Astrocyte (in vitro differentiated cells and primary cell): ENCODE data around the gene TRIM41. TPM values are rescaled to one million over a fixed set of nuclear protein-coding genes. Genes with fewer than 3 reads are reported as not detected.

Experiments used
- DNase-seq: peaks from one replicate; pipeline ENCODE4 v3.0.0-alpha.2; 2010; ENCODE audit warnings: low read depth
- FAIRE-seq: peaks from 2 replicates; lab custom pipeline; 2011; peaks lifted over from hg19 to GRCh38; lab: Jason Lieb, UNC
- H2AFZ ChIP-seq: 2 replicates; pipeline ENCODE4 v1.6.0; 2012; ENCODE audit warnings: low read depth, low read length, inconsistent platforms
- H3K27ac ChIP-seq: 2 replicates; pipeline ENCODE4 v1.5.1; 2011; ENCODE audit warnings: low read depth, low read length, inconsistent platforms
- H3K27me3 ChIP-seq: 2 replicates; pipeline ENCODE4 v1.6.0; 2011; ENCODE audit warnings: low read length, inconsistent platforms; ENCODE audit not compliant: insufficient read depth
- H3K36me3 ChIP-seq: 2 replicates; pipeline ENCODE4 v1.5.1; 2011; ENCODE audit warnings: low read length, inconsistent platforms; ENCODE audit not compliant: insufficient read depth
- H3K4me1 ChIP-seq: 2 replicates; pipeline ENCODE4 v1.5.1; 2011; ENCODE audit warnings: low read length, inconsistent platforms; ENCODE audit not compliant: insufficient read depth
- H3K4me2 ChIP-seq: 2 replicates; pipeline ENCODE4 v1.6.0; 2012; ENCODE audit warnings: low read length, inconsistent platforms
- H3K4me3 ChIP-seq: 2 replicates; pipeline ENCODE4 v1.5.1; 2011; ENCODE audit warnings: low read depth, mild to moderate bottlenecking, low read length, inconsistent platforms; ENCODE audit not compliant: insufficient read depth
- H3K79me2 ChIP-seq: 2 replicates; pipeline ENCODE4 v1.6.0; 2012; ENCODE audit warnings: mild to moderate bottlenecking, low read length, inconsistent platforms; ENCODE audit not compliant: insufficient read depth
- H3K9ac ChIP-seq: 2 replicates; pipeline ENCODE4 v1.6.0; 2012; ENCODE audit warnings: mild to moderate bottlenecking, low read length, inconsistent platforms
- H3K9me3 ChIP-seq: 2 replicates; pipeline ENCODE4 v1.5.1; 2012; ENCODE audit warnings: low read depth, mild to moderate bottlenecking, low read length, inconsistent platforms; ENCODE audit not compliant: insufficient read depth
- H4K20me1 ChIP-seq: 2 replicates; pipeline ENCODE4 v1.6.0; 2012; ENCODE audit warnings: low read length, inconsistent platforms; ENCODE audit not compliant: insufficient read depth
- H3K27ac Mint-ChIP-seq: one replicate; pipeline ENCODE4 v1.8.0; 2021; ENCODE audit warnings: mild to moderate bottlenecking, mixed read lengths; ENCODE audit not compliant: unreplicated experiment
- H3K27me3 Mint-ChIP-seq: one replicate; pipeline ENCODE4 v1.8.0; 2021; ENCODE audit warnings: low read depth, mixed read lengths; ENCODE audit not compliant: unreplicated experiment
- H3K36me3 Mint-ChIP-seq: one replicate; pipeline ENCODE4 v1.8.0; 2021; ENCODE audit warnings: low read depth, mixed read lengths; ENCODE audit not compliant: unreplicated experiment
- H3K4me1 Mint-ChIP-seq: one replicate; pipeline ENCODE4 v1.8.0; 2021; ENCODE audit warnings: low read depth, mixed read lengths; ENCODE audit not compliant: unreplicated experiment
- H3K4me3 Mint-ChIP-seq: one replicate; pipeline ENCODE4 v1.8.0; 2021; ENCODE audit warnings: mild to moderate bottlenecking, moderate library complexity, mixed read lengths; ENCODE audit not compliant: unreplicated experiment
- H3K9me3 Mint-ChIP-seq: one replicate; pipeline ENCODE4 v1.8.0; 2021; ENCODE audit warnings: mild to moderate bottlenecking, mixed read lengths; ENCODE audit not compliant: unreplicated experiment
- CTCF ChIP-seq: IDR thresholded peaks from 2 replicates; pipeline ENCODE4 v1.5.1; 2011; ENCODE audit warnings: low read depth, mild to moderate bottlenecking, inconsistent platforms, low read length, moderate library complexity; ENCODE audit not compliant: insufficient read depth
- EZH2 ChIP-seq: IDR thresholded peaks from 2 replicates; pipeline ENCODE4 v1.6.1; 2012; ENCODE audit warnings: mild to moderate bottlenecking, low read length, inconsistent platforms; ENCODE audit not compliant: insufficient read depth
- total RNA-seq: library from RNA; stranded (reverse); gene quantifications from 2 replicates; pipeline ENCODE4 v1.2.1, GENCODE V29; 2021

TRIM41 gene
- total RNA-seq, 1 donor from 2014 or later = 20.9 TPM

- Mint-ChIP-seq H3K4me3 (no peak overlapping the region), H3K4me1 (peaks cover under 1% of the 10 kb centered on the region), H3K27ac (peak overlapping the region; percentile 41), H3K27me3 (no peaks in the 10 kb centered on the region), H3K9me3 (no peaks in the 10 kb centered on the region), H3K36me3 (peaks cover 8% of the 10 kb centered on the region)
- H3K9me3 ChIP-seq = no peaks in the 10 kb centered on the region
- no peak overlapping the region for H2AFZ ChIP-seq
- H3K27me3 ChIP-seq = no peaks in the 10 kb centered on the region
- no peaks in the 10 kb centered on the region for H3K4me1 ChIP-seq
- H3K27ac ChIP-seq = no peak overlapping the region
- no peak for FAIRE-seq
- peaks cover 8% of the 10 kb centered on the region for H3K79me2 ChIP-seq
- H4K20me1 ChIP-seq = peaks cover 50% of the 10 kb centered on the region
- no peak for TF ChIP-seq CTCF
- TF ChIP-seq EZH2 = no peak
- H3K4me3 ChIP-seq = no peak overlapping the region
- H3K36me3 ChIP-seq = peaks cover 27% of the 10 kb centered on the region
- no peak overlapping the region for H3K4me2 ChIP-seq
- no peak overlapping the region for H3K9ac ChIP-seq
- DNase-seq = no peak
Observed at GRCh38 chr5:181231432-181231831, 8.4 kb downstream of the TRIM41 start.

- no peaks in the 10 kb centered on the region for H3K9me3 ChIP-seq
- peaks cover 20% of the 10 kb centered on the region for H3K36me3 Mint-ChIP-seq
- no peak overlapping the region for H3K9ac ChIP-seq
- peaks cover 8% of the 10 kb centered on the region for H3K4me1 Mint-ChIP-seq
- FAIRE-seq = no peak
- no peak for DNase-seq
- no peak overlapping the region for H3K27ac Mint-ChIP-seq
- no peak overlapping the region for H3K27ac ChIP-seq
- H3K4me1 ChIP-seq = no peaks in the 10 kb centered on the region
- H4K20me1 ChIP-seq = peaks cover 62% of the 10 kb centered on the region
- H3K9me3 Mint-ChIP-seq = no peaks in the 10 kb centered on the region
- H3K27me3 ChIP-seq = no peaks in the 10 kb centered on the region
- peaks cover 39% of the 10 kb centered on the region for H3K36me3 ChIP-seq
- peaks cover 14% of the 10 kb centered on the region for H3K79me2 ChIP-seq
- no peak overlapping the region for H3K4me3 Mint-ChIP-seq
- TF ChIP-seq EZH2 (no peak), CTCF (no peak)
- H3K4me2 ChIP-seq = no peak overlapping the region
- no peak overlapping the region for H3K4me3 ChIP-seq
- H3K27me3 Mint-ChIP-seq = no peaks in the 10 kb centered on the region
- no peak overlapping the region for H2AFZ ChIP-seq
Observed at GRCh38 chr5:181232593-181232992, 9.5 kb downstream of the TRIM41 start.

- Histone ChIP-seq H3K36me3 (peaks cover 46% of the 10 kb centered on the region), H3K4me3 (no peak overlapping the region), H3K27me3 (no peaks in the 10 kb centered on the region), H3K4me2 (no peak overlapping the region), H4K20me1 (peaks cover 68% of the 10 kb centered on the region), H2AFZ (no peak overlapping the region), H3K9ac (no peak overlapping the region), H3K27ac (no peak overlapping the region), H3K4me1 (no peaks in the 10 kb centered on the region), H3K9me3 (no peaks in the 10 kb centered on the region), H3K79me2 (peaks cover 21% of the 10 kb centered on the region)
- Mint-ChIP-seq H3K9me3 (no peaks in the 10 kb centered on the region), H3K27me3 (no peaks in the 10 kb centered on the region), H3K4me1 (peaks cover 14% of the 10 kb centered on the region), H3K27ac (peak overlapping the region; percentile 26), H3K4me3 (no peak overlapping the region), H3K36me3 (peaks cover 24% of the 10 kb centered on the region)
- TF ChIP-seq EZH2 = no peak
- TF ChIP-seq CTCF = no peak
- FAIRE-seq (no peak), DNase-seq (no peak)
Observed at GRCh38 chr5:181233088-181233800, 10.2 kb downstream of the TRIM41 start.
